HG02763 (cell line): ENCODE measurements around the gene GALNT2.
A peak's percentile ranks its signal among the peaks of the same experiment; 100 is the strongest.

Experiments used
- ATAC-seq: cut with Tn5 transposase; IDR thresholded peaks from one replicate; pipeline ENCODE4 v1.9.1; 2021; ENCODE audit warnings: mild to moderate bottlenecking, moderate library complexity; ENCODE audit not compliant: unreplicated experiment

The GALNT2 gene

GRCh38 chr1:230143534-230143933, 76.5 kb downstream of the GALNT2 start:
- ATAC-seq = no peak

GRCh38 chr1:230144010-230144614, 77.1 kb downstream of the GALNT2 start:
- no peak for ATAC-seq

- no peak for ATAC-seq
Measured at GRCh38 chr1:230144758-230145504, 77.9 kb downstream of the GALNT2 start.

- ATAC-seq = no peak
Measured at GRCh38 chr1:230145505-230145899, 78.5 kb downstream of the GALNT2 start.

GRCh38 chr1:230145953-230146476, 79.0 kb downstream of the GALNT2 start:
- ATAC-seq = no peak

- ATAC-seq = no peak
Measured at GRCh38 chr1:230146709-230147108, 79.7 kb downstream of the GALNT2 start.

GRCh38 chr1:230147253-230148125, 80.5 kb downstream of the GALNT2 start:
- no peak for ATAC-seq

- no peak for ATAC-seq
Measured at GRCh38 chr1:230148126-230148652, 81.2 kb downstream of the GALNT2 start.

- no peak for ATAC-seq
Measured at GRCh38 chr1:230148768-230149469, 81.9 kb downstream of the GALNT2 start.

GRCh38 chr1:230149751-230150584, 82.9 kb downstream of the GALNT2 start:
- peak; percentile 60 for ATAC-seq

- peak; percentile 14 for ATAC-seq
Measured at GRCh38 chr1:230150615-230151014, 83.6 kb downstream of the GALNT2 start.

- ATAC-seq = no peak
Measured at GRCh38 chr1:230151924-230152468, 85.0 kb downstream of the GALNT2 start.

GRCh38 chr1:230152999-230153398, 86.0 kb downstream of the GALNT2 start:
- no peak for ATAC-seq

GRCh38 chr1:230153641-230154296, 86.7 kb downstream of the GALNT2 start:
- ATAC-seq = no peak

GRCh38 chr1:230155021-230155420, 88.0 kb downstream of the GALNT2 start:
- no peak for ATAC-seq

- ATAC-seq = no peak
Measured at GRCh38 chr1:230156068-230156467, 89.0 kb downstream of the GALNT2 start.

- ATAC-seq = no peak
Measured at GRCh38 chr1:230156536-230156935, 89.5 kb downstream of the GALNT2 start.

GRCh38 chr1:230157420-230158390, 90.7 kb downstream of the GALNT2 start:
- no peak for ATAC-seq
